Measurements from ENCODE around the gene SYS1.

DNA sequence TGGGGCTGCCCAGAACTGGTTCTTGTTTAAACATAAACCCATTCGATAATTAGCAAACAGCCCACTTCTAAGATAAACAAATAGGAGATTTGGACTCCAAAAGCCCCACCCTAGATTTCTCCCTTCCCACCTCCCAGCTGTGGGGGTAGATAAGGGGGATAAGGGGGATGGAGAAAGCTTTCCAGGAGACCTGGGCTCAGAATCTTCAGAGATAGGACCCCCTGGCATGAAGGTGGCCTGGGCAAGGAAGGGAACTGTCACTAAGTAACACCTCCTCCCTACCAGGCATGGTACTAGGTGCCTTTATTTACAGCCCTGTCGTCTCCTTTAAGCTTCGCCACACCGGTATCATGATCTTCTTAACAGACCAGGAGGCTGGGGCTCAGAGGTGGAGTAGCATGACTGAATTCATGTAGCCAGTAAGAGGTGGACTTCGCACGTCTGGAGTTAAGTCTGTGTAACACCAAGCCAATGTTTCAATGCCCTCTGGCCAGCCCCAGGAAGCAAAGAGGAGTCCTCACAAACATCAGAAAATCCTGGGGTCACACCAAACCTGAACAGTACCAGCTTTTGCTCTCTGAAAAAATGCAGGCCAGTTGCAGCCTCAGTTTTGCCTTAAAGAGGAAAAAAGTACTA is 19.3 kb upstream of the SYS1 start:
- TF ChIP-seq, protein P1, sequence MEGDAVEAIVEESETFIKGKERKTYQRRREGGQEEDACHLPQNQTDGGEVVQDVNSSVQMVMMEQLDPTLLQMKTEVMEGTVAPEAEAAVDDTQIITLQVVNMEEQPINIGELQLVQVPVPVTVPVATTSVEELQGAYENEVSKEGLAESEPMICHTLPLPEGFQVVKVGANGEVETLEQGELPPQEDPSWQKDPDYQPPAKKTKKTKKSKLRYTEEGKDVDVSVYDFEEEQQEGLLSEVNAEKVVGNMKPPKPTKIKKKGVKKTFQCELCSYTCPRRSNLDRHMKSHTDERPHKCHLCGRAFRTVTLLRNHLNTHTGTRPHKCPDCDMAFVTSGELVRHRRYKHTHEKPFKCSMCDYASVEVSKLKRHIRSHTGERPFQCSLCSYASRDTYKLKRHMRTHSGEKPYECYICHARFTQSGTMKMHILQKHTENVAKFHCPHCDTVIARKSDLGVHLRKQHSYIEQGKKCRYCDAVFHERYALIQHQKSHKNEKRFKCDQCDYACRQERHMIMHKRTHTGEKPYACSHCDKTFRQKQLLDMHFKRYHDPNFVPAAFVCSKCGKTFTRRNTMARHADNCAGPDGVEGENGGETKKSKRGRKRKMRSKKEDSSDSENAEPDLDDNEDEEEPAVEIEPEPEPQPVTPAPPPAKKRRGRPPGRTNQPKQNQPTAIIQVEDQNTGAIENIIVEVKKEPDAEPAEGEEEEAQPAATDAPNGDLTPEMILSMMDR (conservative IDR thresholded peaks at IDR 0.05), result no peak
- TF ChIP-seq EZH2 (IDR thresholded peaks at IDR 0.05; ENCODE audit: low read depth), result no peak
